Lower leg skin (tissue), 4 donors: ENCODE measurements around the gene NSMCE1. TPM values are rescaled to one million over a fixed set of nuclear protein-coding genes. Genes with fewer than 3 reads are reported as not detected.
"Not testable (repeated sequence)": the region's sequence is repeated elsewhere in the genome, so short reads cannot be mapped to it uniquely, and the experiment has no call there.

Experiments used
- DNase-seq, 2 donors: peaks; one replicate each; pipeline ENCODE4 v3.0.0-alpha.2; 2019; ENCODE audit warnings: low spot score in 2 of 2
- H3K4me3 ChIP-seq: fragments of 200-600 bp; sonication (generic); 2 replicates; pipeline ENCODE4 v1.5.1; 2017; ENCODE audit warnings: mild to moderate bottlenecking, low read depth; ENCODE audit not compliant: poor library complexity, severe bottlenecking
- CTCF ChIP-seq, 3 donors: fragments of 450-650 bp; IDR thresholded peaks; one replicate each; pipeline ENCODE4 v1.5.1; 2016; ENCODE audit warnings: antibody characterized with exemption in 3 of 3, mild to moderate bottlenecking in 3 of 3, moderate library complexity in 2 of 3
- POLR2A ChIP-seq, 2 donors: fragments of 450-650 bp; IDR thresholded peaks; one replicate each; pipeline ENCODE4 v1.6.1; 2016 to 2017; ENCODE audit warnings: antibody characterized with exemption in 2 of 2, mild to moderate bottlenecking in 1 of 2, moderate library complexity in 1 of 2
- WGBS, 2 donors: methylation state at CpG; one replicate each; pipeline ENCODE4 v1.1.5; 2018; 5-methylcytosine and 5-hydroxymethylcytosine counted together
- intact Hi-C: fragments of 100-400 bp; cut with DNase I; formaldehyde crosslinking; loops from one replicate; pipeline ENCODE4 v1.15.0; 2023; ENCODE audit warnings: low total_unique reads
- total RNA-seq, 4 donors: library from RNA; depleted of rRNA; stranded (reverse); fragments of >200 nt; gene quantifications; one replicate each; pipeline ENCODE4 v1.1.0, GENCODE V29; 2016

Gene NSMCE1
- total RNA-seq, 4 donors from 2014 or later = 17.3 to 29.2 (median 21.1) TPM

- 75 to 78% methylated on average over 7 of the region's 7 CpGs for WGBS, 2 donors
- H3K4me3 ChIP-seq = no peak overlapping the region
- TF ChIP-seq POLR2A (IDR thresholded peaks at IDR 0.05) = no peak
- no peak for TF ChIP-seq CTCF (IDR thresholded peaks at IDR 0.05)
- DNase-seq = peak in 1 of 2 donors; percentile 31
- intact Hi-C loops = no loop called here
These were observed 12.7 kb upstream of the NSMCE1 start for GRCh38 chr16:27281243-27281642.

GRCh38 chr16:27275394-27275793, 6.8 kb upstream of the NSMCE1 start:
- TF ChIP-seq CTCF (IDR thresholded peaks at IDR 0.05) = no peak
- TF ChIP-seq POLR2A (IDR thresholded peaks at IDR 0.05) = no peak
- no peak for DNase-seq
- no peak overlapping the region for H3K4me3 ChIP-seq
- 91 to 93% methylated on average over 1 of the region's 1 CpG for WGBS, 2 donors
- intact Hi-C loops = no loop called here

GRCh38 chr16:27274424-27274874, 5.9 kb upstream of the NSMCE1 start:
- DNase-seq, H3K4me3 ChIP-seq, intact Hi-C loops: not testable (repeated sequence)
- WGBS, 2 donors = 89 to 91% methylated on average over 7 of the region's 7 CpGs

- WGBS, 2 donors = 80 to 83% methylated on average over 8 of the region's 8 CpGs
- TF ChIP-seq POLR2A (IDR thresholded peaks at IDR 0.05) (no peak), CTCF (IDR thresholded peaks at IDR 0.05) (peak in 1 of 3 donors; percentile 84)
- H3K4me3 ChIP-seq = no peak overlapping the region
- intact Hi-C loops = no loop called here
- no peak for DNase-seq
These were observed 5.3 kb upstream of the NSMCE1 start for GRCh38 chr16:27273670-27274423.

- WGBS, 2 donors = 92 to 93% methylated on average over 4 of the region's 4 CpGs
- intact Hi-C loops = no loop called here
- no peak for TF ChIP-seq CTCF (IDR thresholded peaks at IDR 0.05)
- TF ChIP-seq POLR2A (IDR thresholded peaks at IDR 0.05) = no peak
- no peak for DNase-seq
- H3K4me3 ChIP-seq = no peak overlapping the region
These were observed 4.7 kb upstream of the NSMCE1 start for GRCh38 chr16:27273330-27273669.

- H3K4me3 ChIP-seq, DNase-seq, intact Hi-C loops: not testable (repeated sequence)
- WGBS, 2 donors = 95 to 98% methylated on average over 7 of the region's 7 CpGs
These were observed 4.1 kb upstream of the NSMCE1 start for GRCh38 chr16:27272697-27273096.

GRCh38 chr16:27272076-27272475, 3.5 kb upstream of the NSMCE1 start:
- DNase-seq = no peak
- H3K4me3 ChIP-seq = no peak overlapping the region
- 84 to 86% methylated on average over 4 of the region's 4 CpGs for WGBS, 2 donors
- TF ChIP-seq POLR2A (IDR thresholded peaks at IDR 0.05) (no peak), CTCF (IDR thresholded peaks at IDR 0.05) (no peak)
- intact Hi-C loops = no loop called here
